HL-60 (cell line): ENCODE data around the gene INTS3.

Source experiments
- DNase-seq, 2 experiments: peaks; one replicate each; pipeline ENCODE4 v3.0.0-alpha.2; 2010 to 2020; ENCODE audit warnings: low read depth in 1 of 2, low spot score in 1 of 2
- H3K27ac ChIP-seq: fragments of 250-450 bp; sonication (Bioruptor Pico); replicated peaks from 2 replicates; pipeline ENCODE4 v1.5.1; 2020; ENCODE audit warnings: mild to moderate bottlenecking, moderate library complexity
- H3K27me3 ChIP-seq: fragments of 250-450 bp; sonication (Bioruptor Pico); 2 replicates; pipeline ENCODE4 v1.5.1; 2021; ENCODE audit warnings: mild to moderate bottlenecking, moderate library complexity; ENCODE audit not compliant: insufficient read depth, poor library complexity, severe bottlenecking
- H3K4me3 ChIP-seq: replicated peaks from 2 replicates; pipeline ENCODE4 v1.5.1; 2011; ENCODE audit warnings: mild to moderate bottlenecking, control low read depth, low read length; ENCODE audit not compliant: insufficient read depth
- GABPA ChIP-seq: IDR thresholded peaks from 2 replicates; pipeline ENCODE4 v1.6.1; 2012; ENCODE audit warnings: low read depth
- POLR2AphosphoS5 ChIP-seq: IDR thresholded peaks from 2 replicates; pipeline ENCODE4 v1.6.1; 2012; ENCODE audit warnings: low read depth
- SPI1 ChIP-seq: IDR thresholded peaks from 2 replicates; pipeline ENCODE4 v1.6.1; 2012; ENCODE audit warnings: low read depth, mild to moderate bottlenecking, borderline replicate concordance
- TF ChIP-seq, protein P1 (sequence below): IDR thresholded peaks from one replicate; pipeline ENCODE4 v1.5.1; 2011; ENCODE audit warnings: low read length, control low read depth, inconsistent platforms; ENCODE audit not compliant: insufficient read depth
- TF ChIP-seq, protein P2 (sequence below): IDR thresholded peaks from 2 replicates; pipeline ENCODE4 v1.6.1; 2012; ENCODE audit warnings: low read depth; ENCODE audit not compliant: insufficient replicate concordance

INTS3 gene

GRCh38 chr1:153698020-153698922 is 29.6 kb upstream of the INTS3 start:
- Histone ChIP-seq H3K27ac (no peak overlapping the region), H3K27me3 (no peaks in the 10 kb centered on the region), H3K4me3 (no peak overlapping the region)
- no peak for DNase-seq
- TF ChIP-seq, protein P1, sequence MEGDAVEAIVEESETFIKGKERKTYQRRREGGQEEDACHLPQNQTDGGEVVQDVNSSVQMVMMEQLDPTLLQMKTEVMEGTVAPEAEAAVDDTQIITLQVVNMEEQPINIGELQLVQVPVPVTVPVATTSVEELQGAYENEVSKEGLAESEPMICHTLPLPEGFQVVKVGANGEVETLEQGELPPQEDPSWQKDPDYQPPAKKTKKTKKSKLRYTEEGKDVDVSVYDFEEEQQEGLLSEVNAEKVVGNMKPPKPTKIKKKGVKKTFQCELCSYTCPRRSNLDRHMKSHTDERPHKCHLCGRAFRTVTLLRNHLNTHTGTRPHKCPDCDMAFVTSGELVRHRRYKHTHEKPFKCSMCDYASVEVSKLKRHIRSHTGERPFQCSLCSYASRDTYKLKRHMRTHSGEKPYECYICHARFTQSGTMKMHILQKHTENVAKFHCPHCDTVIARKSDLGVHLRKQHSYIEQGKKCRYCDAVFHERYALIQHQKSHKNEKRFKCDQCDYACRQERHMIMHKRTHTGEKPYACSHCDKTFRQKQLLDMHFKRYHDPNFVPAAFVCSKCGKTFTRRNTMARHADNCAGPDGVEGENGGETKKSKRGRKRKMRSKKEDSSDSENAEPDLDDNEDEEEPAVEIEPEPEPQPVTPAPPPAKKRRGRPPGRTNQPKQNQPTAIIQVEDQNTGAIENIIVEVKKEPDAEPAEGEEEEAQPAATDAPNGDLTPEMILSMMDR, result no peak
- TF ChIP-seq POLR2AphosphoS5 (no peak), SPI1 (no peak), GABPA (no peak)
- TF ChIP-seq, protein P2, sequence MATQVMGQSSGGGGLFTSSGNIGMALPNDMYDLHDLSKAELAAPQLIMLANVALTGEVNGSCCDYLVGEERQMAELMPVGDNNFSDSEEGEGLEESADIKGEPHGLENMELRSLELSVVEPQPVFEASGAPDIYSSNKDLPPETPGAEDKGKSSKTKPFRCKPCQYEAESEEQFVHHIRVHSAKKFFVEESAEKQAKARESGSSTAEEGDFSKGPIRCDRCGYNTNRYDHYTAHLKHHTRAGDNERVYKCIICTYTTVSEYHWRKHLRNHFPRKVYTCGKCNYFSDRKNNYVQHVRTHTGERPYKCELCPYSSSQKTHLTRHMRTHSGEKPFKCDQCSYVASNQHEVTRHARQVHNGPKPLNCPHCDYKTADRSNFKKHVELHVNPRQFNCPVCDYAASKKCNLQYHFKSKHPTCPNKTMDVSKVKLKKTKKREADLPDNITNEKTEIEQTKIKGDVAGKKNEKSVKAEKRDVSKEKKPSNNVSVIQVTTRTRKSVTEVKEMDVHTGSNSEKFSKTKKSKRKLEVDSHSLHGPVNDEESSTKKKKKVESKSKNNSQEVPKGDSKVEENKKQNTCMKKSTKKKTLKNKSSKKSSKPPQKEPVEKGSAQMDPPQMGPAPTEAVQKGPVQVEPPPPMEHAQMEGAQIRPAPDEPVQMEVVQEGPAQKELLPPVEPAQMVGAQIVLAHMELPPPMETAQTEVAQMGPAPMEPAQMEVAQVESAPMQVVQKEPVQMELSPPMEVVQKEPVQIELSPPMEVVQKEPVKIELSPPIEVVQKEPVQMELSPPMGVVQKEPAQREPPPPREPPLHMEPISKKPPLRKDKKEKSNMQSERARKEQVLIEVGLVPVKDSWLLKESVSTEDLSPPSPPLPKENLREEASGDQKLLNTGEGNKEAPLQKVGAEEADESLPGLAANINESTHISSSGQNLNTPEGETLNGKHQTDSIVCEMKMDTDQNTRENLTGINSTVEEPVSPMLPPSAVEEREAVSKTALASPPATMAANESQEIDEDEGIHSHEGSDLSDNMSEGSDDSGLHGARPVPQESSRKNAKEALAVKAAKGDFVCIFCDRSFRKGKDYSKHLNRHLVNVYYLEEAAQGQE, result no peak

- no peak for TF ChIP-seq GABPA
- no peak for TF ChIP-seq POLR2AphosphoS5
- no peak for TF ChIP-seq SPI1
- TF ChIP-seq, protein P2, result no peak
- TF ChIP-seq, protein P1, result no peak
- Histone ChIP-seq H3K27ac (no peak overlapping the region), H3K4me3 (no peak overlapping the region), H3K27me3 (no peaks in the 10 kb centered on the region)
- no peak for DNase-seq
Measured at GRCh38 chr1:153698923-153699714, 28.7 kb upstream of the INTS3 start.

GRCh38 chr1:153699768-153700167 is 28.1 kb upstream of the INTS3 start:
- Histone ChIP-seq H3K27me3 (no peaks in the 10 kb centered on the region), H3K27ac (no peak overlapping the region), H3K4me3 (no peak overlapping the region)
- DNase-seq, result no peak
- no peak for TF ChIP-seq POLR2AphosphoS5

GRCh38 chr1:153705484-153705883 is 22.4 kb upstream of the INTS3 start:
- no peak overlapping the region for H3K27ac ChIP-seq
- H3K27me3 ChIP-seq, result no peaks in the 10 kb centered on the region
- no peak for DNase-seq
- no peak overlapping the region for H3K4me3 ChIP-seq
- TF ChIP-seq, protein P2, result no peak
- TF ChIP-seq POLR2AphosphoS5 (no peak), SPI1 (no peak), GABPA (no peak)
- TF ChIP-seq, protein P1, result no peak
